HFFc6 (cell line): ENCODE data around the gene PRAMEF4. TPM values are rescaled to one million over a fixed set of nuclear protein-coding genes. Genes with fewer than 3 reads are reported as not detected.
"Not testable (repeated sequence)": the region's sequence is repeated elsewhere in the genome, so short reads cannot be mapped to it uniquely, and the experiment has no call there.

Experiments used
- DNase-seq: peaks from one replicate; pipeline ENCODE4 v3.0.0-alpha.2; 2018
- H3K27ac Mint-ChIP-seq: 2 replicates; pipeline ENCODE4 v1.8.0; 2020; ENCODE audit warnings: mild to moderate bottlenecking, mixed read lengths
- H3K27me3 Mint-ChIP-seq: 2 replicates; pipeline ENCODE4 v1.8.0; 2021; ENCODE audit warnings: mild to moderate bottlenecking, moderate library complexity, mixed read lengths; ENCODE audit not compliant: insufficient read depth
- H3K36me3 Mint-ChIP-seq: 2 replicates; pipeline ENCODE4 v1.8.0; 2021; ENCODE audit warnings: low read depth, mixed read lengths
- H3K4me1 Mint-ChIP-seq: 2 replicates; pipeline ENCODE4 v1.8.0; 2020; ENCODE audit warnings: low read depth, mixed read lengths
- H3K4me3 Mint-ChIP-seq: 2 replicates; pipeline ENCODE4 v1.8.0; 2020; ENCODE audit warnings: mild to moderate bottlenecking, moderate library complexity, mixed read lengths
- H3K9me3 Mint-ChIP-seq: 2 replicates; pipeline ENCODE4 v1.8.0; 2020; ENCODE audit warnings: mild to moderate bottlenecking, mixed read lengths
- CTCF ChIP-seq: fragments of 200-600 bp; sonication (generic); IDR thresholded peaks from 2 replicates; pipeline ENCODE4 v1.5.0; 2021; ENCODE audit warnings: antibody characterized with exemption, mild to moderate bottlenecking
- total RNA-seq, 6 experiments: library from RNA; stranded (reverse); fragmentation: NEBNext Ultra II Directional; extraction: Animal tissue kit (Norgen Biotek cat#: 25700); gene quantifications; 2 replicates in 1 of 6; 3 replicates in 5 of 6; pipeline ENCODE4 v1.2.3, GENCODE V29; 2021

Gene PRAMEF4
- total RNA-seq, 6 experiments from 2014 or later = not detected

GRCh38 chr1:12851779-12852178, 34.2 kb downstream of the PRAMEF4 start:
- no peak overlapping the region for H3K27ac Mint-ChIP-seq
- no peak overlapping the region for H3K4me3 Mint-ChIP-seq
- H3K36me3 Mint-ChIP-seq = no peaks in the 10 kb centered on the region
- no peaks in the 10 kb centered on the region for H3K4me1 Mint-ChIP-seq
- no peaks in the 10 kb centered on the region for H3K27me3 Mint-ChIP-seq
- no peak for DNase-seq
- no peak for TF ChIP-seq CTCF
- peaks cover 53% of the 10 kb centered on the region for H3K9me3 Mint-ChIP-seq

DNA sequence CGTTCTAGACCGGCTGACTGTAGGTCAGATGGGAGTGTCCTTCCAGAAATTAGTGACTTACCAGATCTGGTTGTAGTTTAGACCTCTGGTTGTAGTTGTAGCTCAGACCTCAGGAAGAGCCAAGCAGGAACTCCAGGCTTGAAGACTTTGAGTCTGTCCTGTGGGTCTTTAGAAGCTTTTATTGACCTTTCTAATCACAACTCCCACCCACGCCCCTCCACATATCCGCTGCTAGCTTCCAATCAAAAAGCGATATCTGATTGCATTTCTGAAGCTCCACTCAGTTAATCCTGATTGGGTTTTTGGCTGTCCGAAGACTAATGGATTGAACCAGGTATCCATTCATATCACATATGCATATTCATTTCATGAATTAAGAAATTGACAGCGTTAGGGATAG, 37.4 kb downstream of the PRAMEF4 start, which contains the start of gene HNRNPCL1:
TSS of gene HNRNPCL1 (minus strand) at position 101 of the 400 bp plus-strand sequence. CDS start 431 bp downstream, outside the sequence.
- not testable (repeated sequence) for H3K36me3 Mint-ChIP-seq, H3K27me3 Mint-ChIP-seq, H3K27ac Mint-ChIP-seq, H3K4me3 Mint-ChIP-seq, DNase-seq, H3K4me1 Mint-ChIP-seq
- peaks cover 38% of the 10 kb centered on the region for H3K9me3 Mint-ChIP-seq

GRCh38 chr1:12833251-12833650, 52.8 kb downstream of the PRAMEF4 start:
- H3K9me3 Mint-ChIP-seq = peaks cover 39% of the 10 kb centered on the region
- DNase-seq, H3K4me1 Mint-ChIP-seq, H3K36me3 Mint-ChIP-seq, H3K27ac Mint-ChIP-seq, H3K27me3 Mint-ChIP-seq, H3K4me3 Mint-ChIP-seq: not testable (repeated sequence)

DNA sequence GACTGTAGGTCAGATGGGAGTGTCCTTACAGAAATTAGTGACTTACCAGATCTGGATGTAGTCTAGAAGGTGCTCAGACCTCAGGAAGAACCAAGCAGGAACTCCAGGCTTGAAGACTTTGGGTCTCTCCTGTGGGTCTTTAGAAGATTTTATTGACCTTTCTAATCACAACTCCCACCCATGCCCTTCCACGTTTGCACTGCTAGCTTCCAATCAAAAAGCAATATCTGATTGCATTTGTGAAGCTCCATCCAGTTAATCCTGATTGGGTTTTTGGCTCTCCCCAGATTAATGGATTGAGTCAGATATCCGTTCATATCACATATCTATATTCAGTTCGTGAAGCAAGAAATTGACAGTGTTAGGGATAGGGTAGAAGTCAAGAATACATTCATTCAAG, 54.7 kb downstream of the PRAMEF4 start, which contains the start of gene PRAMEF11:
TSS of gene PRAMEF11 (minus strand) at position 101 of the 400 bp plus-strand sequence. CDS start 2,621 bp downstream, outside the sequence.
- not testable (repeated sequence) for DNase-seq, H3K36me3 Mint-ChIP-seq, H3K27me3 Mint-ChIP-seq, H3K4me3 Mint-ChIP-seq, H3K27ac Mint-ChIP-seq, H3K4me1 Mint-ChIP-seq
- peaks cover 42% of the 10 kb centered on the region for H3K9me3 Mint-ChIP-seq

Other genes with a start within 250 kb of the PRAMEF4 start
- gene AADACL4, start 242.1 kb downstream of the PRAMEF4 start, total RNA-seq = not detected
- not detected for gene AADACL3, start 170.1 kb downstream of the PRAMEF4 start, total RNA-seq
- gene CFAP107, start 140.0 kb downstream of the PRAMEF4 start, total RNA-seq = not detected
- not detected for gene PRAMEF12, start 112.5 kb downstream of the PRAMEF4 start, total RNA-seq
- gene PRAMEF1, start 94.8 kb downstream of the PRAMEF4 start, total RNA-seq = not detected
- gene PRAMEF11, start 54.8 kb downstream of the PRAMEF4 start, total RNA-seq = not detected
- gene HNRNPCL1, start 37.5 kb downstream of the PRAMEF4 start, total RNA-seq = not detected
- gene PRAMEF2, start 29.1 kb downstream of the PRAMEF4 start, total RNA-seq = not detected
- not detected for gene PRAMEF10, start 12.1 kb upstream of the PRAMEF4 start, total RNA-seq
- gene PRAMEF7, start 30.4 kb upstream of the PRAMEF4 start, total RNA-seq = not detected
- not detected for gene PRAMEF6, start 61.4 kb upstream of the PRAMEF4 start, total RNA-seq
- gene PRAMEF27, start 170.4 kb upstream of the PRAMEF4 start, total RNA-seq = not detected
- not detected for gene HNRNPCL3, start 174.6 kb upstream of the PRAMEF4 start, total RNA-seq
- gene PRAMEF25, start 184.6 kb upstream of the PRAMEF4 start, total RNA-seq = not detected
- gene HNRNPCL2, start 230.7 kb upstream of the PRAMEF4 start, total RNA-seq = not detected